PC-9 (cell line): ENCODE results near the gene GSTO1. TPM values are rescaled to one million over a fixed set of nuclear protein-coding genes. Genes with fewer than 3 reads are reported as not detected.

ENCODE experiments used
- BruUV-seq: library from RNA; stranded (reverse); fragments of 400-500 nt; replicated peaks from 2 replicates; lab custom pipeline; 2021; lab: Mats Ljungman, UMichigan
- CTCF ChIA-PET: fragments of 300-600 bp; sonication (Branson Sonifier 250); formaldehyde crosslinking; loops from one replicate; lab custom pipeline; 2022; ENCODE audit warnings: antibody characterized with exemption; lab: Charles Lee
- POLR2A ChIA-PET: fragments of 300-600 bp; sonication (Branson Sonifier 250); formaldehyde crosslinking; loops from one replicate; lab custom pipeline; 2022; ENCODE audit warnings: antibody characterized with exemption; ENCODE audit not compliant: unreplicated experiment; lab: Charles Lee
- DNase-seq, 2 experiments: peaks; one replicate each; pipeline versions ENCODE4 v3.0.0 to v3.0.0-alpha.2; 2015 to 2022; ENCODE audit warnings: mixed read lengths in 1 of 2
- H2AFZ ChIP-seq: fragments of 200-600 bp; sonication (generic); 2 replicates; pipeline ENCODE4 v1.8.1; 2017; ENCODE audit warnings: antibody characterized with exemption
- H3F3A ChIP-seq: fragments of 200-600 bp; sonication (generic); 2 replicates; pipeline ENCODE4 v1.8.1; 2017; ENCODE audit warnings: antibody characterized with exemption, mild to moderate bottlenecking, low read depth; ENCODE audit not compliant: insufficient read depth
- H3K27ac ChIP-seq: fragments of 200-600 bp; sonication (generic); 2 replicates; pipeline ENCODE4 v1.6.1; 2016; ENCODE audit warnings: mixed run types
- H3K27me3 ChIP-seq: fragments of 200-600 bp; sonication (generic); 2 replicates; pipeline ENCODE4 v1.6.1; 2016; ENCODE audit warnings: low read depth, mixed run types; ENCODE audit not compliant: insufficient read depth
- H3K36me3 ChIP-seq: fragments of 200-600 bp; sonication (generic); 2 replicates; pipeline ENCODE4 v1.6.1; 2016; ENCODE audit warnings: low read depth, mixed run types
- H3K4me1 ChIP-seq: fragments of 200-600 bp; sonication (generic); replicated peaks from 2 replicates; pipeline ENCODE4 v1.6.1; 2016; ENCODE audit warnings: mixed run types; ENCODE audit not compliant: insufficient read depth
- H3K4me2 ChIP-seq: fragments of 200-600 bp; sonication (generic); 2 replicates; pipeline ENCODE4 v1.6.1; 2017; ENCODE audit warnings: mixed run types
- H3K4me3 ChIP-seq: fragments of 200-600 bp; sonication (generic); 2 replicates; pipeline ENCODE4 v1.6.1; 2016; ENCODE audit warnings: mixed run types
- H3K79me2 ChIP-seq: fragments of 200-600 bp; sonication (generic); 2 replicates; pipeline ENCODE4 v1.6.1; 2017; ENCODE audit warnings: low read depth, mixed run types
- H3K9me2 ChIP-seq: fragments of 200-600 bp; sonication (generic); 2 replicates; pipeline ENCODE4 v1.8.1; 2017; ENCODE audit warnings: mild to moderate bottlenecking; ENCODE audit not compliant: insufficient read depth
- H3K9me3 ChIP-seq: fragments of 200-600 bp; sonication (generic); 2 replicates; pipeline ENCODE4 v1.8.1; 2016; ENCODE audit warnings: low read depth; ENCODE audit not compliant: insufficient read depth
- H4K20me1 ChIP-seq: fragments of 200-600 bp; sonication (generic); 2 replicates; pipeline ENCODE4 v1.8.1; 2017; ENCODE audit not compliant: insufficient read depth
- EZH2 ChIP-seq: fragments of 200-600 bp; sonication (generic); IDR thresholded peaks from 2 replicates; pipeline ENCODE4 v1.8.0; 2017; ENCODE audit warnings: antibody characterized with exemption, low read depth
- intact Hi-C: fragments of 100-400 bp; cut with micrococcal nuclease; formaldehyde crosslinking; loops from one replicate; pipeline ENCODE4 v1.10.0; 2022; ENCODE audit not compliant: unreplicated experiment
- total RNA-seq: library from RNA; stranded (reverse); gene quantifications from 2 replicates; pipeline ENCODE4 v1.2.3, GENCODE V29; 2021
- TF ChIP-seq, protein P1 (sequence below): fragments of 200-600 bp; sonication (generic); conservative IDR thresholded peaks from 2 replicates; pipeline ENCODE4 v1.6.1; 2017; ENCODE audit warnings: mixed run types, antibody characterized with exemption, mild to moderate bottlenecking, moderate library complexity

The GSTO1 gene
- total RNA-seq, 1 experiment from 2014 or later, result 77.3 TPM

DNA sequence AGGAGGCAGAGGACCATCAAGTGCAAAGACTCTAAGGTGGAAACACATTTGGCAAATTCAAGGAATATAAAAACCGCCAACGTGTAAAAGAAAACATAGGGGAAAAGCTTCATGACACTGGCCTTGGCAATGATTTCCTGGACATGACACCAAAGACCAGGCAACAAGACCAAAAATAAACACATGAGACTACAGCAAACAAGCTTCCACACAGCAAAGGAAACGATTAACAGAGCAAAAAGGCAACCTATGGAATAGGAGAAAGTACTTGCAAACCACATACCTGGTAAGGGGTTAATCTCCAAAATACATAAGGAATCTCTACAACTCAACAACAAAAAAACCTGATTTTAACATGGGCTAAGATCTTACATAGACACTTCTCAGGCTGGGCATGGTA lies 3.5 kb downstream of the GSTO1 start:
- BruUV-seq, result no TSS peak
- Histone ChIP-seq H3F3A (peaks cover 19% of the 10 kb centered on the region), H3K27me3 (no peaks in the 10 kb centered on the region), H3K9me3 (no peaks in the 10 kb centered on the region), H4K20me1 (no peaks in the 10 kb centered on the region), H2AFZ (no peak overlapping the region), H3K9me2 (no peaks in the 10 kb centered on the region), H3K4me2 (no peak overlapping the region), H3K4me1 (peaks cover 35% of the 10 kb centered on the region), H3K36me3 (peaks cover 24% of the 10 kb centered on the region; the same call in 1 of the 2 replicates), H3K79me2 (peaks cover 55% of the 10 kb centered on the region), H3K27ac (0 out of 2 replicates have a peak overlapping the region, but pooled peaks have one; percentile 37), H3K4me3 (no peak overlapping the region)
- CTCF ChIA-PET, result no interaction called here
- no peak for DNase-seq
- intact Hi-C loops, result no loop called here
- TF ChIP-seq, protein P1, sequence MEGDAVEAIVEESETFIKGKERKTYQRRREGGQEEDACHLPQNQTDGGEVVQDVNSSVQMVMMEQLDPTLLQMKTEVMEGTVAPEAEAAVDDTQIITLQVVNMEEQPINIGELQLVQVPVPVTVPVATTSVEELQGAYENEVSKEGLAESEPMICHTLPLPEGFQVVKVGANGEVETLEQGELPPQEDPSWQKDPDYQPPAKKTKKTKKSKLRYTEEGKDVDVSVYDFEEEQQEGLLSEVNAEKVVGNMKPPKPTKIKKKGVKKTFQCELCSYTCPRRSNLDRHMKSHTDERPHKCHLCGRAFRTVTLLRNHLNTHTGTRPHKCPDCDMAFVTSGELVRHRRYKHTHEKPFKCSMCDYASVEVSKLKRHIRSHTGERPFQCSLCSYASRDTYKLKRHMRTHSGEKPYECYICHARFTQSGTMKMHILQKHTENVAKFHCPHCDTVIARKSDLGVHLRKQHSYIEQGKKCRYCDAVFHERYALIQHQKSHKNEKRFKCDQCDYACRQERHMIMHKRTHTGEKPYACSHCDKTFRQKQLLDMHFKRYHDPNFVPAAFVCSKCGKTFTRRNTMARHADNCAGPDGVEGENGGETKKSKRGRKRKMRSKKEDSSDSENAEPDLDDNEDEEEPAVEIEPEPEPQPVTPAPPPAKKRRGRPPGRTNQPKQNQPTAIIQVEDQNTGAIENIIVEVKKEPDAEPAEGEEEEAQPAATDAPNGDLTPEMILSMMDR, result no peak
- no peak for TF ChIP-seq EZH2
- POLR2A ChIA-PET, result no interaction called here

DNA sequence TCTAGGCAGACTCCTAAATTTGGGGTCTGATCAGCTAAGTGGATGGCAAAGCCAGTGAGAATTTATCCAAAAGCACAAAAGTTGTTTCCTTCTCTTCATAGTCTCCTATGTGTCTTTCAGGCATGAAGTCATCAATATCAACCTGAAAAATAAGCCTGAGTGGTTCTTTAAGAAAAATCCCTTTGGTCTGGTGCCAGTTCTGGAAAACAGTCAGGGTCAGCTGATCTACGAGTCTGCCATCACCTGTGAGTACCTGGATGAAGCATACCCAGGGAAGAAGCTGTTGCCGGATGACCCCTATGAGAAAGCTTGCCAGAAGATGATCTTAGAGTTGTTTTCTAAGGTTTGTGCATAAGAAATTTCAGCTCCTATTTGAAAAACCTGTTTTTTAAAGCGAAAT lies 4.8 kb downstream of the GSTO1 start:
- H3K9me3 ChIP-seq, result no peaks in the 10 kb centered on the region
- peaks cover 30% of the 10 kb centered on the region for H3K36me3 ChIP-seq
- H4K20me1 ChIP-seq, result peaks cover 5% of the 10 kb centered on the region; the same call in 1 of the 2 replicates
- intact Hi-C loops, result no loop called here
- ChIA-PET CTCF (no interaction called here), POLR2A (no interaction called here)
- no TSS peak for BruUV-seq
- no peak for DNase-seq
- H3K27me3 ChIP-seq, result no peaks in the 10 kb centered on the region
- peaks cover 22% of the 10 kb centered on the region for H3F3A ChIP-seq
- no peak overlapping the region for H3K27ac ChIP-seq
- H3K4me1 ChIP-seq, result peaks cover 28% of the 10 kb centered on the region
- H3K4me3 ChIP-seq, result no peak overlapping the region
- peaks cover 57% of the 10 kb centered on the region for H3K79me2 ChIP-seq
- no peak overlapping the region for H3K4me2 ChIP-seq
- TF ChIP-seq, protein P1, result no peak
- TF ChIP-seq EZH2, result no peak
- H2AFZ ChIP-seq, result no peak overlapping the region
- H3K9me2 ChIP-seq, result no peaks in the 10 kb centered on the region

DNA sequence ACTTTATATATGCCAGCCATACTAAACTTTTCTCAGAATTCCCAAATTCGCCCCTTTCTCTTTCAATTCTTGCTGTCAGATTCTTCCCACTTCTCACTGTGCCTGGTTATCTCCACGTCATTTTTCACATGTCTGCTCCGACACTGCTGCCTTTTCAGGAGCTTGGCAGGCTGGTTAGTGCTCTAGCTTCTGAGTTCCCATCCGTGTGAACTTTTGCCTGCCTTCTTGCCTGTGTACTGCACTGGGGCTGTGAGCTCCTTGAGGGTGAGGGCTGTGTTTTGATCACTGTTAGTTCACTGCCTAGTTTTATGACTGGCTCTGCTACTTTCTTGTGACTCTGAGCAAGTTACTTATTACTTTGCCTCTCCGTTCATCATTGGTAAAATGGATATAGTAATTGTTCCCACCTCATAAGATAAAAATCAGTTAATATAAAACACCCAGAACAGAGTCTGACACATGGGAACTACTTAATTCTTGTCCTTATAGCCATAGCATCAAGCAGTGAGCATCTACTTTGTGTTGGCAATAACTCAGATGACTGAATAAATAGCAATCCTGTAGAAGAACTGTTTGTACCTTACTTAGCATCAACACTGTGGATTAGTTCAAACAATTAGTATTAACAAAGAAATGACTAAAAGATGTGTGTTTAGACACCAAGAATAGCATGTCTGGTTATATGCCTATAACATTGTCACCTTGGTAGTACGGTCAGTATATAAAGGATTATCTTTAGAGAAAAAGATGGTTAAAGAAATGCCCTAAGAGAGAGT lies 5.5 kb downstream of the GSTO1 start:
- BruUV-seq, result no TSS peak
- Histone ChIP-seq H3K27me3 (no peaks in the 10 kb centered on the region), H3K27ac (no peak overlapping the region), H3K79me2 (peaks cover 53% of the 10 kb centered on the region), H3K4me3 (no peak overlapping the region), H3K9me2 (no peaks in the 10 kb centered on the region), H3K36me3 (peaks cover 31% of the 10 kb centered on the region), H4K20me1 (peaks cover 5% of the 10 kb centered on the region; the same call in 1 of the 2 replicates), H3K4me2 (no peak overlapping the region), H3K9me3 (no peaks in the 10 kb centered on the region), H3K4me1 (peaks cover 28% of the 10 kb centered on the region), H3F3A (peaks cover 22% of the 10 kb centered on the region), H2AFZ (no peak overlapping the region)
- ChIA-PET POLR2A (no interaction called here), CTCF (no interaction called here)
- no peak for TF ChIP-seq EZH2
- TF ChIP-seq, protein P1, result no peak
- no peak for DNase-seq
- intact Hi-C loops, result no loop called here
